ENCODE data around the gene ZDHHC14. TPM values are rescaled to one million over a fixed set of nuclear protein-coding genes. Genes with fewer than 3 reads are reported as not detected.

Gene ZDHHC14
- total and polyA plus RNA-seq, 2 experiments from 2014 or later = 7.5 to 10.1 TPM

- Histone ChIP-seq H3K4me3 (no peak overlapping the region), H3K4me1 (ENCODE audit: low read depth) (no peaks in the 10 kb centered on the region), H3K9me3 (ENCODE audit: low read depth) (no peaks in the 10 kb centered on the region), H3K36me3 (no peaks in the 10 kb centered on the region), H3K27ac (no peak overlapping the region), H3K27me3 (no peaks in the 10 kb centered on the region)
- TF ChIP-seq, protein P1, sequence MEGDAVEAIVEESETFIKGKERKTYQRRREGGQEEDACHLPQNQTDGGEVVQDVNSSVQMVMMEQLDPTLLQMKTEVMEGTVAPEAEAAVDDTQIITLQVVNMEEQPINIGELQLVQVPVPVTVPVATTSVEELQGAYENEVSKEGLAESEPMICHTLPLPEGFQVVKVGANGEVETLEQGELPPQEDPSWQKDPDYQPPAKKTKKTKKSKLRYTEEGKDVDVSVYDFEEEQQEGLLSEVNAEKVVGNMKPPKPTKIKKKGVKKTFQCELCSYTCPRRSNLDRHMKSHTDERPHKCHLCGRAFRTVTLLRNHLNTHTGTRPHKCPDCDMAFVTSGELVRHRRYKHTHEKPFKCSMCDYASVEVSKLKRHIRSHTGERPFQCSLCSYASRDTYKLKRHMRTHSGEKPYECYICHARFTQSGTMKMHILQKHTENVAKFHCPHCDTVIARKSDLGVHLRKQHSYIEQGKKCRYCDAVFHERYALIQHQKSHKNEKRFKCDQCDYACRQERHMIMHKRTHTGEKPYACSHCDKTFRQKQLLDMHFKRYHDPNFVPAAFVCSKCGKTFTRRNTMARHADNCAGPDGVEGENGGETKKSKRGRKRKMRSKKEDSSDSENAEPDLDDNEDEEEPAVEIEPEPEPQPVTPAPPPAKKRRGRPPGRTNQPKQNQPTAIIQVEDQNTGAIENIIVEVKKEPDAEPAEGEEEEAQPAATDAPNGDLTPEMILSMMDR (IDR thresholded peaks at IDR 0.05; ENCODE audit: low read depth, low read length) = no peak
- peak in 1 of 2 donors; percentile 47 for DNase-seq (ENCODE audit: low read depth in 1 of 2, low spot score in 1 of 2)
Measured at GRCh38 chr6:157518397-157519250, 137.6 kb downstream of the ZDHHC14 start.

- no peak overlapping the region for H3K27ac ChIP-seq
- H3K36me3 ChIP-seq = no peaks in the 10 kb centered on the region
- no peaks in the 10 kb centered on the region for H3K9me3 ChIP-seq (ENCODE audit: low read depth)
- no peaks in the 10 kb centered on the region for H3K27me3 ChIP-seq
- H3K4me1 ChIP-seq (ENCODE audit: low read depth) = no peaks in the 10 kb centered on the region
- no peak overlapping the region for H3K4me3 ChIP-seq
- DNase-seq (ENCODE audit: low read depth in 1 of 2, low spot score in 1 of 2) = no peak
- TF ChIP-seq, protein P1 (IDR thresholded peaks at IDR 0.05; ENCODE audit: low read depth, low read length) = no peak
Measured at GRCh38 chr6:157519255-157520116, 138.5 kb downstream of the ZDHHC14 start.

DNA sequence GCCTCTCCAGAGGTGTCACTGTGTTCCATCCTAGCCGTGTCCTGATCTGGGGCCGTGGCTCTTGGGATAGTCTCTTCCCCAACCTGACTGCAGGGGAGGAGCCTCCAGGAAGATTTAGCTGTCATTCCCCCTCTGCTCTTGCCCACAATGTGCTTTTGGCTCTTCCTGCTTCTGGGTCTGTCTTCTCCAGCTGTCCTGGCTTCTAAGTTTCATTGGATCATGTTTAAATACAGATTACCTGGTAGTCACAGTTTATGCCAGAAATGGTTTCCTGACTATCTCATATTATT, 139.1 kb downstream of the ZDHHC14 start:
- no peak for DNase-seq (ENCODE audit: low read depth in 1 of 2, low spot score in 1 of 2)
- H3K9me3 ChIP-seq (ENCODE audit: low read depth) = no peaks in the 10 kb centered on the region
- TF ChIP-seq, protein P1 (IDR thresholded peaks at IDR 0.05; ENCODE audit: low read depth, low read length) = no peak
- H3K27me3 ChIP-seq = no peaks in the 10 kb centered on the region
- no peaks in the 10 kb centered on the region for H3K36me3 ChIP-seq
- H3K4me1 ChIP-seq (ENCODE audit: low read depth) = no peaks in the 10 kb centered on the region
- H3K27ac ChIP-seq = no peak overlapping the region
- H3K4me3 ChIP-seq = no peak overlapping the region

- no peaks in the 10 kb centered on the region for H3K27me3 ChIP-seq
- H3K27ac ChIP-seq = no peak overlapping the region
- TF ChIP-seq, protein P1 (IDR thresholded peaks at IDR 0.05; ENCODE audit: low read depth, low read length) = no peak
- no peaks in the 10 kb centered on the region for H3K4me1 ChIP-seq (ENCODE audit: low read depth)
- DNase-seq (ENCODE audit: low read depth in 1 of 2, low spot score in 1 of 2) = no peak
- no peaks in the 10 kb centered on the region for H3K9me3 ChIP-seq (ENCODE audit: low read depth)
- no peaks in the 10 kb centered on the region for H3K36me3 ChIP-seq
- H3K4me3 ChIP-seq = no peak overlapping the region
Measured at GRCh38 chr6:157520596-157521361, 139.8 kb downstream of the ZDHHC14 start.
